GM21786 (cell line): ENCODE results near the gene ARSB.

Source experiments
- ATAC-seq: cut with Tn5 transposase; IDR thresholded peaks from one replicate; pipeline ENCODE4 v1.9.1; 2021; ENCODE audit not compliant: unreplicated experiment

ARSB gene

GRCh38 chr5:78810098-78810920 lies 174.8 kb downstream of the ARSB start:
- no peak for ATAC-seq

GRCh38 chr5:78809444-78809843 lies 175.7 kb downstream of the ARSB start:
- ATAC-seq: no peak

GRCh38 chr5:78808818-78809217 lies 176.3 kb downstream of the ARSB start:
- ATAC-seq: no peak

- no peak for ATAC-seq
Measured at GRCh38 chr5:78808380-78808779, 176.7 kb downstream of the ARSB start.

GRCh38 chr5:78806544-78806943 lies 178.6 kb downstream of the ARSB start:
- no peak for ATAC-seq

GRCh38 chr5:78805474-78806124 lies 179.5 kb downstream of the ARSB start:
- ATAC-seq: no peak

- ATAC-seq: no peak
Measured at GRCh38 chr5:78804995-78805394, 180.1 kb downstream of the ARSB start.

- ATAC-seq: no peak
Measured at GRCh38 chr5:78803941-78804340, 181.2 kb downstream of the ARSB start.

GRCh38 chr5:78803353-78803752 lies 181.8 kb downstream of the ARSB start:
- no peak for ATAC-seq

GRCh38 chr5:78801413-78801812 lies 183.7 kb downstream of the ARSB start:
- no peak for ATAC-seq

GRCh38 chr5:78799266-78800017 lies 185.7 kb downstream of the ARSB start:
- ATAC-seq: no peak

- ATAC-seq: no peak
Measured at GRCh38 chr5:78798673-78799029, 186.5 kb downstream of the ARSB start.

- no peak for ATAC-seq
Measured at GRCh38 chr5:78797936-78798672, 187.0 kb downstream of the ARSB start.

- peak; percentile 57 for ATAC-seq
Measured at GRCh38 chr5:78795757-78796156, 189.4 kb downstream of the ARSB start.

GRCh38 chr5:78794693-78795215 lies 190.4 kb downstream of the ARSB start:
- no peak for ATAC-seq

GRCh38 chr5:78793907-78794662 lies 191.0 kb downstream of the ARSB start:
- no peak for ATAC-seq

GRCh38 chr5:78792345-78793055 lies 192.6 kb downstream of the ARSB start:
- ATAC-seq: peak; percentile 39

GRCh38 chr5:78791501-78792100 lies 193.5 kb downstream of the ARSB start:
- ATAC-seq: no peak

GRCh38 chr5:78787783-78788182 lies 197.3 kb downstream of the ARSB start:
- ATAC-seq: no peak
